Stimulated activated CD4-positive, alpha-beta T cell treated with anti-CD3 and anti-CD28 coated beads, TNF-alpha, amount 100 ng/mL, for 1 hour (primary cell): ENCODE data around the gene FUT4.
"Not testable (repeated sequence)": the region's sequence is repeated elsewhere in the genome, so short reads cannot be mapped to it uniquely, and the experiment has no call there.

Source experiments
- DNase-seq, 3 donors: peaks; one replicate each; pipeline ENCODE4 v3.0.0-alpha.2; 2020; ENCODE audit warnings: low read depth in 3 of 3, low spot score in 1 of 3

The FUT4 gene

DNA sequence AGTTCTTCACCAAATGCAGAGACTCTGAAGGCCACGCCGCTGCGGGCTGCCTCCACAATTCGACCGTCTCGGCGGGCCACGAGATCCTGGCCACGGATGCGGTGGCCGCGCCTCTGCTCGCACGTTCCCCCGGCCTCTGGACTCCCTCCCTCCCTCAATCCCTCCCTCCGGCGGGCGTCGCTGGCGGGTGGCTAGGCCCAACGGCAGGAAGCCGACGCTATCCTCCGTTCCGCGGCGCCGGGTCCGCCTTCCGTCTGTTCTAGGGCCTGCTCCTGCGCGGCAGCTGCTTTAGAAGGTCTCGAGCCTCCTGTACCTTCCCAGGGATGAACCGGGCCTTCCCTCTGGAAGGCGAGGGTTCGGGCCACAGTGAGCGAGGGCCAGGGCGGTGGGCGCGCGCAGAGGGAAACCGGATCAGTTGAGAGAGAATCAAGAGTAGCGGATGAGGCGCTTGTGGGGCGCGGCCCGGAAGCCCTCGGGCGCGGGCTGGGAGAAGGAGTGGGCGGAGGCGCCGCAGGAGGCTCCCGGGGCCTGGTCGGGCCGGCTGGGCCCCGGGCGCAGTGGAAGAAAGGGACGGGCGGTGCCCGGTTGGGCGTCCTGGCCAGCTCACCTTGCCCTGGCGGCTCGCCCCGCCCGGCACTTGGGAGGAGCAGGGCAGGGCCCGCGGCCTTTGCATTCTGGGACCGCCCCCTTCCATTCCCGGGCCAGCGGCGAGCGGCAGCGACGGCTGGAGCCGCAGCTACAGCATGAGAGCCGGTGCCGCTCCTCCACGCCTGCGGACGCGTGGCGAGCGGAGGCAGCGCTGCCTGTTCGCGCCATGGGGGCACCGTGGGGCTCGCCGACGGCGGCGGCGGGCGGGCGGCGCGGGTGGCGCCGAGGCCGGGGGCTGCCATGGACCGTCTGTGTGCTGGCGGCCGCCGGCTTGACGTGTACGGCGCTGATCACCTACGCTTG, at the start of gene FUT4:
TSS of gene FUT4 (plus strand) at position 227 of the 951 bp plus-strand sequence. CDS start at position 440, 213 bp downstream.
- peak in 2 of 3 donors; percentile 29 to 55 for DNase-seq

- DNase-seq, result no peak
Observed at GRCh38 chr11:94494126-94494680, 49.5 kb upstream of the FUT4 start.

- no peak for DNase-seq
Observed at GRCh38 chr11:94500181-94500580, 43.5 kb upstream of the FUT4 start.

DNA sequence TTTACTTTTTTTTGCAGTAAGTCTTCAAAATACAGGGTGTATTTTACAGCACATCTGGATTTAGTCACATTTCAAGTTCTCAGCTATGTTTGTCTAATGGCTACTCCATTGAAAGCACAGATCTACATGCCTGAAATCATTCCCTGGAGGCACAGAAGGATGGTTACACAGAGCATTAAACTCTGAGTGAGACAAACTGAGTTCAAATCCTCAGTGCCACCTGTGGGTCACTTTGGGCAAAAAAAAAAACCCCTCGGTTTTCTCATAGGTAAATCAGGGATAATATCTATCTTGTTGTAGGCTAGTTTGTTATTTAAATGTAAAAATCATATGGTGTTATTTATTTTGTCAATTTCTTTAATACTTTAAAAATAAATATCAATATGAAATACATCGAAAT, 42.2 kb upstream of the FUT4 start:
- no peak for DNase-seq

GRCh38 chr11:94504689-94505293, 38.9 kb upstream of the FUT4 start:
- no peak for DNase-seq

DNA sequence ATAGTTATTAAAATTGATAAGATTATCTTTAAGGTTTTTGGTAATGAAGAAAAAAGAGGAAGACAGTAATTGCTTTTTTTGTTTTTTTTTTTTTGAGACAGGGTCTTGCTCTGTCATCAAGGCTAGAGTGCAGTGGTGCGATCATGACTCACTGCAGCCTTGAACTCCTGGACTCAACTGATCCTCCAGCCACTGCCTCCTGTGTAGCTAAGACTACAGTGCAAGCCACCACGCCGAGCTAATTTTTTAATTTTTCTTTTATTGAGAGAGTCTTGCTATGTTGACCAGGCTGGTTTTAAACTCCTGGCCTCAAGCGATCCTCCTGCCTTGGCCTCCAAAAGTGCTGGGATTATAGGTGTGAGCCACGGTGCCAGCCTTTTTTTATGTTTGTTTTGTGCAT, 37.2 kb upstream of the FUT4 start:
- DNase-seq, result not testable (repeated sequence)

- no peak for DNase-seq
Observed at GRCh38 chr11:94507485-94507884, 36.2 kb upstream of the FUT4 start.

- peak in 2 of 3 donors; percentile 10 to 26 for DNase-seq
Observed at GRCh38 chr11:94511932-94512781, 31.6 kb upstream of the FUT4 start, which contains the start of gene C11orf97. C11orf97 (plus strand) TSS chr11:94512461; CDS start chr11:94512529, 68 bp downstream.

DNA sequence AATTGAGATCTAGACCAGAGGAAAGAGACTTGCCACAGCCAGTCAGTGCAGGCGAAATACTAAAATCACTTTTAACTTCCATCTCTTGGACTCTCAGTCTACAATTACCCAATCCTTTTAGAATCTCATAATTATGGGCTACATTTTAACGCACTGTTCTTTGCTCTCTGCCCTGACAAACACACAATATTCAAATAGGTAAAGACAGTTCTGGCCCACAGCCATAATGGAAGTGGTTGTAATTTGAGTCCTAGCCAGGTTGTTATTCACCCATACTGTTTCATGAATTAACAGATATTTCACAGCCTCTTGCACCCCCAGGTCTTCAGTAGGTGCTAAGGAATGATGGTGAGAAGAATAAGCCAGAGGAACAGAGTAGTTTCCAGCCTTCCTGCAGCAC, 30.6 kb upstream of the FUT4 start:
- no peak for DNase-seq

DNA sequence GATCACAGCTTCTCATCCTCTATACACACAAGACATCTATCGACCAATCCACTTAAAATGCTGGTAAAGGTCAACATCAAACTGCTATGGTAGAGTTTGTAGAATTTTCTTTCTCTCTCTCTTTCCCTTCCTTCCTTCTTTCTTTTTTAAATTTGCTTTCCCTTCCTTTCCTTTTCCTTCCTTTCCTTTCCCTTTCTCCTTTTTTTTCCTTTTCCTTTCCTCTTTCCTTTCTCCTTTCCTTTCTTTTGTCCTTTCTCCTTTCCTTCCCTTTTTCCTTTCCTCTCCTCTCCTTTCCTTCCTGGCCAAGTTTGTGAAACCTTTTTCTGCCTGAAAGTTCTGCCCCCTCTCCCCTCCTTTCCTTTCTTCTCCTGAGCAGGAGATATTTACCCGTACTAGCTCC, 28.3 kb upstream of the FUT4 start:
- DNase-seq, result no peak

DNA sequence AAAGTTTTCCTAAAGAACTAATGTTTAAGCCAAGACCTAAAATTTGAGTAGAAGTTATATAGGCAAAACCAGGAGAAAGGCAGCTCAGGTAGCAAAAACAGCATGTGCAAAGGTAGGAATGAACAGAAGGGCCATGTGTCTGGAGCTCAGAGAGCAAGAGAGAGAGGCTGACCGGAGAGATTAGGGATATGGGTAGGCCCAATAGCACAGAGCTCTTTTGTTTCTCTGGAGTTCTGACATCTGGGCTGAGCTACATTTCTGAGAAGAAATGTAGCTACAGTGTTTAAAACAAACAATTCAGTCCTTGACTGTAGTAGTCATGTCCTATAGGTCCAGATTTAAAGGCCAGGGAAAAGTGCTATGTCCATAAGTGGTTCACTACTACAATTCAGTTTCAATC, 27.0 kb upstream of the FUT4 start:
- DNase-seq, result no peak

DNA sequence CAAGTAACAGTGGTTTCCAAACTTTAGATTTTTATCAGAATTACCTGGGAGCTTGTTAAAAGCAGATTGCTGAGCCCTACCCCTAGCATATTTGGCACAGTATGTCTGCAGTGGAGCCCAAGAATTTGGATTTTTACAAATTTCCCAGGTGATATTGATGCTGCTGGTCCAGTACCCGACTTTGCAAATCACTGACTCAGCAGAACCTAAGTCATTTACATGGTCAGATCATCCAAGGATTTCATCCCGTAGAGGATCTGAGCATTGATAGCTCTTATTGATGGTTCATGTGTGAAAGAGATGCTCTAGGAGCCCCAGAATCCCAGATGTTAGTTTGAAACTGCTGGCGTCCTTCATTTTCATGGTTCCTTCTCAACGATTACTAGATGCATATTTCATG, 25.4 kb upstream of the FUT4 start:
- no peak for DNase-seq

- no peak for DNase-seq
Observed at GRCh38 chr11:94519478-94520084, 24.1 kb upstream of the FUT4 start.

DNA sequence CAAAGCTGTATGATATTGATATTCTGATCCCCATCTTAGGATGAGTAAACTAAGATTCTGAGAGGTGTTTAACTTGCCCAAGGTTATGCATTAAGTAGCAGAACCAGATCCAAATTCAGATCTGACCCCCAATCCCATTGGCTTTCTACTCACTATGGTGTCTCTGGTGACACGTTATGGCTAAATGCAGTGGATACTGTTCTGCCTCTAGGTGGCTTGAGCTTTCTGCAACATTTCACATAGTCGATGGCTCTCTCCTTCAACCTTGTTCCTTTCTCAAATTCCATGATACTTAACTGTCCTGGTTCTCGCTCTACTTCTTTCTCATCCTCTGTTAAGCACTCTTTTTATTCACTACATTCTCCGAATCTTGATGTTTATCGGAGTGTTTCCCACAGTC, 22.0 kb upstream of the FUT4 start:
- no peak for DNase-seq

DNA sequence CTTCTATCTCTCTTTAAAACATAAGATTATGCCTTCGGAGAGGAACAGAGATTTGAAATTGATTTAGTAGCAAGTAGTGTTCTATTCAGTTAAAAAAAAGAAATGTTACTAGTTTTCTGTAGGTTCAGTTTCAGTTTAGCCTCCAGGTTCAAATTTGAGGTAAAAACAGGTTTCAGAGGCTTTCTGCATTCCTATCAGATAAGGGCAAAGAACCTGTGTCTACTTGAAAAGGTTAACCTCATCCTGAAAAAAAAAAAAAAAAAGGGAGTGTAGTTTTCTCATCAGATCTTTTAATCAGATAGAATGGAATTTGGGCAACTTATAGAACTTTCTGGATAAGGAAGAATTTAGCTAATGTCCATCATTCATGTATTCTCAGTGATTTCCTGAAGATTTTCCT, 19.4 kb upstream of the FUT4 start:
- DNase-seq, result no peak

DNA sequence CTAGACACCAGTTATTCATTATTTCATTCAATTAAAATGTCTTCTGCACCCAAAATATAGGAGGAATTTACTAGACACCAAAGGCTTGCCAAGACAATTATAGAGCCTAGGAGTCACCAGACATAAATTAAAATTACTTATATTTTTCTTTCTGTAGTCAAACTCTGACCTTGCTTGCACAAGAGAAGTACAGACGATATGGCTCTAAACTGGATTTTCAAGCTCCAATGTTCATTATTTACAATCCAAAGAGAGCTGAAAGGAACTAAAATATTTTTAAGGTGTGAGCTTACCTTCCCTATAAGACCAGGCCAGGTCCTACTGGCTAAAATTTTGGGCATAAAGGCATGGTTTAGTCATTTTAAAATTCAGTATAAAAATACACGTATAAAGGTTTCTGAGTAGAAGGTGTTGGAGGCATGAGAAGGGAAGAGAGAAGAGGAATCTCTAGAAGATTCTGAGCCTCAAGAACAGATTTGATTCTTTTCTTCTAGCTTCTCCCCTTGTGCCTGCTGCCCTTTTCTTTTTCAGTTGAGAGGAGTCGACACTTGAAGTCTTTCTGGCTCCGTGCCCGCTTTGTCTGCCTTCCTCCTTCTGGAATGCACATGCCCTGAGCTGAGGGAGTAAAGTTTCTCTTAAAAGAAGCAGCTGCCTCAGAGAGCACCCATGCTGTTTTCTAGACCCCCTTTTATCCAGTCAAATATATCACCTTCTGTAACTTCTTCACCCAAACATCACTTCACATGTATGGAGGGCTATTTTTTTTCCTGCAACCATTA, 18.0 kb upstream of the FUT4 start:
- DNase-seq, result no peak

- DNase-seq, result no peak
Observed at GRCh38 chr11:94526645-94527438, 16.9 kb upstream of the FUT4 start.

DNA sequence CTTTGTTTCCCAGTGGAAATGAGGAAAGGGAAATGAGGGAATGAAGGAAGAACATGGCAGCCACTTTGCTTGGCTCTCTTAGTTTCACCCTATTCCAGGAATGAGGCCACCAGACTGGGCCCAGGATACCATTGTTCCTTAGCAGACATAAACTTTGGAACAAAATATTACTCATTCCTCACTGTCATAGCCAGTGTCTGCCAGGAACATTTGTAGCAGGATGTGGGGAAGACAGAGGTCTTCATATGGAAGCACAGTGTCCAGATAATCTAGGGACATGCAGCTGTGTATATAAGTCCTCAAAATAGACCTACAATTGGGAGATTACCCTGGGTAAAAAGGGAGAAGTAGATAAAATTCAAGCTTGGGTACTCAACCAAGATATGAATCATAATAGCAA, 15.2 kb upstream of the FUT4 start:
- no peak for DNase-seq

DNA sequence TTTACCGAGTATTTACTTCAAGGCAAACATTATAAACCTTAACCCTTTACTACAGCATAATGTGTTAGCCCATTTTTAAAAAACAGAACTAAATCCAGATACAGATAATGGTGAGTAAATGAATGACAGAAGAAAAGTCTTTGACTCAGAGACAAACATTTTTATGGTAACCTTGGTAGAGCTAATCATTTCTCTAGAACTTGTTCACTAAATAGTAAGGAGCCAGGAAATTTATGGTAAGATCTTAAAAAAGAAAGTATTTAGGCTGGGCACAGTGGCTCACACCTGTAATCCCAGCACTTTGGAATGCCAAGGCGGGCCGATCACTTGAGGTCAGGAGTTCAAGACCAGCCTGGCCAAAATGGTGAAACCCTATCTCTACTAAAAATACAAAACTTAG, 11.5 kb upstream of the FUT4 start:
- DNase-seq, result no peak
